ENCODE results near the gene KATNAL2. TPM values are rescaled to one million over a fixed set of nuclear protein-coding genes. Genes with fewer than 3 reads are reported as not detected.

KATNAL2 gene
- total RNA-seq, 3 donors from 2014 or later (not counting 1 experiment from before 2014, with no cell fraction given) = 0.45 to 1.2 (median 0.52) TPM

GRCh38 chr18:47036298-47036874 lies 119.0 kb downstream of the KATNAL2 start:
- Histone ChIP-seq H3K4me3 (ENCODE audit: low read length) (no peak overlapping the region), H3K4me1 (ENCODE audit: control insufficient read depth, insufficient read depth, low read length) (no peaks in the 10 kb centered on the region), H3K9me3 (ENCODE audit: control insufficient read depth, insufficient read depth, low read length) (peaks cover 22% of the 10 kb centered on the region), H3K27me3 (ENCODE audit: control insufficient read depth, insufficient read depth, low read length) (no peaks in the 10 kb centered on the region), H3K27ac (ENCODE audit: low read length) (no peak overlapping the region), H3K36me3 (ENCODE audit: control insufficient read depth, insufficient read depth, low read length) (no peaks in the 10 kb centered on the region)
- WGBS (ENCODE audit: insufficient coverage) = 100% methylated on average over 1 of the region's 2 CpGs
- DNase-seq (no peak), ATAC-seq (no peak)
- Mint-ChIP-seq H3K36me3 (peaks cover 17% of the 10 kb centered on the region), H3K27ac (no peak overlapping the region), H3K4me3 (no peak overlapping the region), H3K9me3 (peaks cover 0 to 4% of the 10 kb centered on the region in 2 donors), H3K4me1 (no peaks in the 10 kb centered on the region), H3K27me3 (ENCODE audit: low read depth in 2 of 2) (peaks cover 4 to 11% of the 10 kb centered on the region in 2 donors)
- intact Hi-C loops (cut with micrococcal nuclease) = no loop called here
- TF ChIP-seq CTCF (IDR thresholded peaks at IDR 0.05) = no peak

GRCh38 chr18:47036927-47037578 lies 119.7 kb downstream of the KATNAL2 start:
- ATAC-seq = no peak

GRCh38 chr18:47040982-47041381 lies 123.6 kb downstream of the KATNAL2 start:
- no peak overlapping the region for H3K27ac ChIP-seq (ENCODE audit: low read length)
- no peak for TF ChIP-seq CTCF (IDR thresholded peaks at IDR 0.05)
- no peak for DNase-seq
- H3K27me3 Mint-ChIP-seq (ENCODE audit: low read depth in 2 of 2) = peaks cover 10 to 23% of the 10 kb centered on the region in 2 donors
- H3K27me3 ChIP-seq (ENCODE audit: control insufficient read depth, insufficient read depth, low read length) = no peaks in the 10 kb centered on the region
- 98% methylated on average over 6 of the region's 6 CpGs for WGBS (ENCODE audit: insufficient coverage)
- H3K9me3 ChIP-seq (ENCODE audit: control insufficient read depth, insufficient read depth, low read length) = no peaks in the 10 kb centered on the region
- H3K36me3 ChIP-seq (ENCODE audit: control insufficient read depth, insufficient read depth, low read length) = no peaks in the 10 kb centered on the region
- H3K4me1 ChIP-seq (ENCODE audit: control insufficient read depth, insufficient read depth, low read length) = no peaks in the 10 kb centered on the region
- no peak overlapping the region for H3K4me3 ChIP-seq (ENCODE audit: low read length)
- no peak overlapping the region for H3K27ac Mint-ChIP-seq
- intact Hi-C loops (cut with micrococcal nuclease) = no loop called here
- no peak for ATAC-seq
- H3K9me3 Mint-ChIP-seq = no peaks in the 10 kb centered on the region
- no peaks in the 10 kb centered on the region for H3K4me1 Mint-ChIP-seq
- no peak overlapping the region for H3K4me3 Mint-ChIP-seq
- H3K36me3 Mint-ChIP-seq = peaks cover 6% of the 10 kb centered on the region

More at GRCh38 chr18:47036927-47037578, 119.7 kb downstream of the KATNAL2 start:
- H3K27me3 ChIP-seq (ENCODE audit: control insufficient read depth, insufficient read depth, low read length) = no peaks in the 10 kb centered on the region
- Mint-ChIP-seq H3K27me3 (ENCODE audit: low read depth in 2 of 2) (peaks cover 4 to 18% of the 10 kb centered on the region in 2 donors), H3K27ac (no peak overlapping the region), H3K9me3 (peaks cover 0 to 2% of the 10 kb centered on the region in 2 donors), H3K36me3 (peaks cover 11% of the 10 kb centered on the region), H3K4me3 (no peak overlapping the region), H3K4me1 (no peaks in the 10 kb centered on the region)
- intact Hi-C loops (cut with micrococcal nuclease) = no loop called here
- H3K4me3 ChIP-seq (ENCODE audit: low read length) = no peak overlapping the region
- no peaks in the 10 kb centered on the region for H3K4me1 ChIP-seq (ENCODE audit: control insufficient read depth, insufficient read depth, low read length)
- no peak for TF ChIP-seq CTCF (IDR thresholded peaks at IDR 0.05)
- DNase-seq = no peak
- H3K36me3 ChIP-seq (ENCODE audit: control insufficient read depth, insufficient read depth, low read length) = no peaks in the 10 kb centered on the region
- no peak overlapping the region for H3K27ac ChIP-seq (ENCODE audit: low read length)
- WGBS (ENCODE audit: insufficient coverage) = 80% methylated on average over 1 of the region's 3 CpGs
- H3K9me3 ChIP-seq (ENCODE audit: control insufficient read depth, insufficient read depth, low read length) = peaks cover 22% of the 10 kb centered on the region
